ENCODE results near the gene THAP7.

DNA sequence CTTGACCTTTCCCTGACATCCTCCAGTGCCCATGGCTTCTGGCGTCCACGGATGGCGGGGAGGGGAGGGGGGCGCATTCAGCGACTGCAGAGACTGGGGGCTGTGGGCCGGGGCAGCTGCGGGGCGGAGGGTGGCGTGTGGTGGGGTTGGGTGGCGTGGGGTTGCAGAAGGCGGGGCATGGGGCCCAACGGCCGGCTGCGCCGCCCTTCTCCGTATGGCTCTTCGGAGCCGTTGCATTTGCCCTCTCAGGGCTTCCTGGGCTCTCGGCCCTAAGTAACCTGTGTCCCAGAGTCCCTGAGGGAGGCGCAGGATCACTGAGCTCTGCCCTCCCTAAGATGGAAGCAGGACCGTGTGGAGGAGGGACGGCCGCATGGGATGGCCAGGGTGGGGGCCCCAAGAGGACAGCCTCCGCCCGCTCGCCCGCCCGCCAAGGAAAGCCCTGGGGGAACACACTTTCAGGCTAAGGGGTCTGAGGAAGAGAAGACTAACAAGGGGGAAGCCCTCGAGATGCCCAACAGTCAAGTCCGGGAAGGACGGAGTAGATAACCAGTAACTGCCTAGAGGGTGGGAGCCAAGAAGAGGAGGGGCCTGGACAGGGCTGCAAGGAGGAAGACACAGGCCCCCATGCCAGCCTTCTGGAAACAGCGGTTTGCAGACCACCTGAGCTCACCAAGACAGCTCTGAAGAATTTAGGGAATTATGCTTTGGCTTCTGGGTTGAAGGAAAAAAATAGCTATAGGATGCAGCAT is 44.1 kb downstream of the THAP7 start:
- TF ChIP-seq CTCF (IDR thresholded peaks at IDR 0.05; ENCODE audit: insufficient read depth, low read depth, low read length) (no peak), EZH2 (IDR thresholded peaks at IDR 0.05; ENCODE audit: insufficient read depth, low read length) (no peak)
